Astrocyte of the cerebellum (primary cell): Measurements from ENCODE around the gene CMTM3.
"Not testable (repeated sequence)": the region's sequence is repeated elsewhere in the genome, so short reads cannot be mapped to it uniquely, and the experiment has no call there.

Experiments
- DNase-seq: peaks from one replicate; pipeline ENCODE4 v3.0.0-alpha.2; 2011; ENCODE audit warnings: low read depth
- H3K4me3 ChIP-seq: 2 replicates; pipeline ENCODE4 v1.5.1; 2011; ENCODE audit warnings: mild to moderate bottlenecking, low read depth, low read length, moderate library complexity
- in situ Hi-C: cut with HindIII; loops from 2 replicates; pipeline ENCODE4 v1.10.0; 2017; ENCODE audit warnings: low sequenced_read_pairs
- TF ChIP-seq, protein P1 (sequence below): IDR thresholded peaks from 2 replicates; pipeline ENCODE4 v1.5.1; 2012; ENCODE audit warnings: low read length, low read depth, moderate library complexity, mild to moderate bottlenecking; ENCODE audit errors: missing control alignments

CMTM3 gene

DNA sequence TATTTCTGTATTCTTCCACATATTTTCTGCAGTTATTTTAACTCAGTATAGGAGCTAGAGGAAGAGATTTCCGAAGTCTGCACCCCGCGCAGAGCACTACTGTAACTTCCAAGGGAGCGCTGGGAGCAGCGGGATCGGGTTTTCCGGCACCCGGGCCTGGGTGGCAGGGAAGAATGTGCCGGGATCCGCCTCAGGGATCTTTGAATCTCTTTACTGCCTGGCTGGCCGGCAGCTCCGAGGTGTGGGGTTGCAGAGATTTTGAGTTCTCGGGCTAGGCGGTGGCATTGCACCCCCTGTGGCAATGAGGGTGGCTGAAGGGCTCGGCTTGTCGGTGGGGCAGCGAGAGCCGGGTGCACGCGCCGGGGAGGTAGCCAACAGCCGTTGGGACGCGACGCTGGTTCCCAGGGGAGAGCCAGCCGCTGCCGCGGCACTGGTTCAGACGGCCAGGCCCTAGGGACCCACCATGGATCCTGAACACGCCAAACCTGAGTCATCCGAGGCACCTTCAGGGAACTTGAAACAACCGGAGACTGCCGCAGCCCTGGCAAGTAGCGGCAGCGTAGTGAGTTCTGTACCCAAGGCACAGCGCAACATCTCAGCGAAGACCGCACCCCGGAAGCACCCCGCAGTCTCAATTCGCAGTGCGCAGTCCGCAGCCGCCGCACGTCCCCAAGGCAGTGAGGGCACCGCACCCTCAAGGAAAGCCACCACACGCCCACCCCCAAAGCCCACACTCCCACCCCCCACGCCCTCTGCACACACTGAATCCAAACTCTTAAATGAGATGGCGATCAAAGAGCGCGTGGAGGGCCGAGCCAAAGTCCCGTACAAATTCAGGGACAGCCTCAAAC lies 38.2 kb upstream of the CMTM3 start, which contains the start of gene CMTM1:
TSS of gene CMTM1 (plus strand) at position 389 of the 851 bp plus-strand sequence. CDS start at position 464, 75 bp downstream.
- H3K4me3 ChIP-seq = no peak within 1 kb of the TSS
- no peak for DNase-seq
- TF ChIP-seq, protein P1, sequence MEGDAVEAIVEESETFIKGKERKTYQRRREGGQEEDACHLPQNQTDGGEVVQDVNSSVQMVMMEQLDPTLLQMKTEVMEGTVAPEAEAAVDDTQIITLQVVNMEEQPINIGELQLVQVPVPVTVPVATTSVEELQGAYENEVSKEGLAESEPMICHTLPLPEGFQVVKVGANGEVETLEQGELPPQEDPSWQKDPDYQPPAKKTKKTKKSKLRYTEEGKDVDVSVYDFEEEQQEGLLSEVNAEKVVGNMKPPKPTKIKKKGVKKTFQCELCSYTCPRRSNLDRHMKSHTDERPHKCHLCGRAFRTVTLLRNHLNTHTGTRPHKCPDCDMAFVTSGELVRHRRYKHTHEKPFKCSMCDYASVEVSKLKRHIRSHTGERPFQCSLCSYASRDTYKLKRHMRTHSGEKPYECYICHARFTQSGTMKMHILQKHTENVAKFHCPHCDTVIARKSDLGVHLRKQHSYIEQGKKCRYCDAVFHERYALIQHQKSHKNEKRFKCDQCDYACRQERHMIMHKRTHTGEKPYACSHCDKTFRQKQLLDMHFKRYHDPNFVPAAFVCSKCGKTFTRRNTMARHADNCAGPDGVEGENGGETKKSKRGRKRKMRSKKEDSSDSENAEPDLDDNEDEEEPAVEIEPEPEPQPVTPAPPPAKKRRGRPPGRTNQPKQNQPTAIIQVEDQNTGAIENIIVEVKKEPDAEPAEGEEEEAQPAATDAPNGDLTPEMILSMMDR = no peak
- in situ Hi-C loops = no loop called here

DNA sequence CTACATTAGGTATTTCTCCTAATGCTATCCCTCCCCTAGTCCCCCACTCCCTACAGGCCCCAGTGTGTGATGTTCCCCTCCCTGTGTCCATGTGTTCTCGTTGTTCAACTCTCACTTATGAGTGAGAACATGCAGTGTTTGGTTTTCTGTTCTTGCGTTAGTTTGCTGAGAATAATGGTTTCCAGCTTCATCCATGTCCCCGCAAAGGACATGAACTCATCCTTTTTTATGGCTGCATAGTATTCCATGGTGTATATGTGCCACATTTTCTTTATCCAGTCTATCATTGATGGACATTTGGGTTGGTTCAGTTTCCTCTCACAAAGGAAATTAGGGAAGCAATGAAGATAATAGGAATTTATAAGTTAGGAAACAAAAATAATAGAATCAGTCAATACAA lies 37.2 kb upstream of the CMTM3 start:
- in situ Hi-C loops = not testable (repeated sequence)

DNA sequence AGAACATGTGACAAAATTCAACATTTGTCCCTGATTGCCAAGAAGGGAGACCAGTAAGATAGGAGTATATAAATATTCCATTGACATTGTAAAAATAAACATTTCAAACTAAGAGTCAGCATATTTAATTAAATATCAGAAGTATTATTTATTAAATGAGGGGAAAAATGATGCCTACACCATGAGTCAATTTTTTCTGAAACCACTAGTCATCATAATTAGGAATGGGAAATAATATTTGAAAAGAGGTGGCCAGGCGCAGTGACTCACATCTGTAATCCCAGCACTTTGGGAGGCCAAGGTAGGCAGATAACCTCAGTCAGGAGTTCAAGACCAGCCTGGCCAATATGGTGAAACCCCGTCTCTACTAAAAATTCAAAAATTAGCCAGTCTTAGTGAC lies 36.1 kb upstream of the CMTM3 start:
- in situ Hi-C loops = no loop called here
- TF ChIP-seq, protein P1 = no peak
- no peak overlapping the region for H3K4me3 ChIP-seq
- DNase-seq = no peak

More for the DNA sequence above, 37.2 kb upstream of the CMTM3 start:
- H3K4me3 ChIP-seq, DNase-seq: not testable (repeated sequence)

DNA sequence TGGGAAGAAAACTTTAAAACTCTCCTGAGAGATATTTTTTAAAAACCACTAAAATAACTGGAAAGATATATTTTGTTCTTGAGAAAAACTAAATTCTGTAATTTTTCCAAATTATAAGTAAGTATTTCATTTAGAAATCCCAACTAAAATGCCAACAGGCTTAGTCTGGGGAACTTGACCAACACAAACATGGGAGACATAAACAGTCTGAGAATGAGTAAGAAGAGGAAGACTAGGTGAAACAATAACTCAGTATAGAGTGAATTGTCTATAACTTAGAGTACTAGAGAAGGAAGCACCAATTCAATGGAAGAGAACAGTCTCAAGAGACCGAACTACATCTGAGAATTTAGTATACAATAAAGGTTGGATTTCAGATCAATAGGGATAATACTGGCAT lies 35.4 kb upstream of the CMTM3 start:
- in situ Hi-C loops = no loop called here

DNA sequence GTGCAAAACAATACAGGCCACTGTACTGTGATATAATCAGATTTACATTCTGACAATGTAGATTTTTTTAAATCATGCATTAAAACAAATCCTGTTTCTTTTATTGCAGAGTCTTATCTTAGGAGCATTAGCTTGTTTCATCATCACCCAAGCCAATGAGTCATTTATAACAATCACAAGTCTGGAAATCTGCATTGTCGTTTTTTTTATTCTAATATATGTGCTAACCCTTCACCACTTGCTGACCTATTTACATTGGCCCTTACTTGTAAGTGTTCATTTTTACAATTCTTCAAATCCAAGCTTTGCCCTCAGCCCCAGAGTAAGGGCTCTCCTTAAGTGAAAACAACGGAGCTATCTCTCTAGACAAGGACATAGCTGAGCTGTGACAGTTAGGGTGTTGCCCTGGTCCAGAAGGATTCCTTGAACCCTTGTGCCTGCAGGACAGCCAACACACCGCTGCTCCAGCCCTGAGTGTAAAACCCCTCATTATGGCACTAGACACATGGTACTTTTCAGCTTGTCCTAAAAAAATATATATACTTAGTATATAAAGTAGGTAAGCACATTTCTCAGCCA lies 34.6 kb upstream of the CMTM3 start:
- no peak overlapping the region for H3K4me3 ChIP-seq
- TF ChIP-seq, protein P1 = no peak
- in situ Hi-C loops = no loop called here
- DNase-seq = no peak

More for the DNA sequence above, 35.4 kb upstream of the CMTM3 start:
- DNase-seq = no peak
- no peak overlapping the region for H3K4me3 ChIP-seq
- TF ChIP-seq, protein P1 = no peak

DNA sequence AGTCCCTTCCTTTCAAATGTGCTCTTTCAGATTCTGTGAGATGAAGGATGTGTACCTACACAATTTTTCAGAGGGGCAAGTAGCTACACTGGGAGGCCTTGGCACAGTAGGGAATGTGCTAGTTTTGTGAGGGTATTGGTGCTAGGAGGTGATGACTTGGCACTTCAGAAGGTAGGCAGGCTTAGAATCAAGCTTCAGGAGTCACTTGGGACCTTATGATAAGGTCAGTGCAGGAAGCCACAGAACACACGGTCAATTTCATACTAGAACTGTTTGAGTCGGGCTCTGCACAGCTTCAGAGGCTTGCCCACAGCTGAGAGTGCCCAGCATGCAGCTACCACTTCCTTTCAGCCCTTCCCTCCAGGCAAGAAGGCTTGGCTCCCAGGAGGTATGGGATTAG lies 32.1 kb upstream of the CMTM3 start:
- H3K4me3 ChIP-seq = no peak overlapping the region
- TF ChIP-seq, protein P1 = no peak
- in situ Hi-C loops = no loop called here
- DNase-seq = no peak

DNA sequence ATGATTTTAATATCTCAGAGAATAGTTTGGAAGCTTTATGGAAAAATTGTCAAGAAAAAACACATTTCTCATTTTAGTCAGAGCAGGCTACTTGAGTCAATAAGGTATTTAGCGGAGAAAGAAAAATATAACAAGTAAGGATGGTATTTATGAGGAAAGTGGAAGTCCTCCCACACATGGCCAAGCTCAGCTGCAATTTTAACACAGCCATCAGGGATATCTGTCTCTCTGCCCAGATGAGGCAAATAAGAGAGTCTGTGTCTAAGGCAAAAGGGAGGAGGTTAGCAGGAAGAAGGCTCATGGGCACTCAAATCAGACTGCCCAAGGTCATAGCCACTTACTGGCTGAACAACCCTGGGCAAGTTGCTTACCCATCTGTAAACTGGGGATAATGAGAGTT lies 30.4 kb upstream of the CMTM3 start:
- DNase-seq = no peak
- TF ChIP-seq, protein P1 = no peak
- no peak overlapping the region for H3K4me3 ChIP-seq
- in situ Hi-C loops = no loop called here
